Cardiac muscle cell (in vitro differentiated cells and primary cell): ENCODE measurements around the gene NAGK. TPM values are rescaled to one million over a fixed set of nuclear protein-coding genes. Genes with fewer than 3 reads are reported as not detected.
A peak's percentile ranks its signal among the peaks of the same experiment; 100 is the strongest.
"Not testable (repeated sequence)": the region's sequence is repeated elsewhere in the genome, so short reads cannot be mapped to it uniquely, and the experiment has no call there.

Source experiments
- DNase-seq, 2 donors: peaks; one replicate each; pipeline versions ENCODE4 v3.0.0 to v3.0.0-alpha.2; 2010 to 2017; ENCODE audit warnings: low read depth in 1 of 2, low spot score in 1 of 2
- H3K27ac ChIP-seq: fragments of 200-600 bp; sonication (generic); 2 replicates; pipeline ENCODE4 v1.5.1; 2016
- H3K27me3 ChIP-seq: fragments of 200-600 bp; sonication (generic); 2 replicates; pipeline ENCODE4 v1.6.0; 2016; ENCODE audit warnings: control low read depth
- H3K36me3 ChIP-seq: fragments of 200-600 bp; sonication (generic); 2 replicates; pipeline ENCODE4 v1.5.1; 2016; ENCODE audit warnings: control low read depth
- H3K4me1 ChIP-seq: fragments of 200-600 bp; sonication (generic); 2 replicates; pipeline ENCODE4 v1.8.1; 2017; ENCODE audit warnings: low read depth, mild to moderate bottlenecking, mixed run types
- H3K4me3 ChIP-seq: fragments of 200-600 bp; sonication (generic); 2 replicates; pipeline ENCODE4 v1.5.1; 2016; ENCODE audit warnings: mild to moderate bottlenecking
- H3K9me3 ChIP-seq: fragments of 200-600 bp; sonication (generic); 2 replicates; pipeline ENCODE4 v1.5.1; 2017; ENCODE audit warnings: low read depth, mild to moderate bottlenecking, control low read depth
- CTCF ChIP-seq: IDR thresholded peaks from 2 replicates; pipeline ENCODE4 v1.5.1; 2012; ENCODE audit warnings: low read depth, mild to moderate bottlenecking, low read length
- polyA plus RNA-seq: library from polyadenylated mRNA; unstranded; fragments of >200 nt; fragmentation: Nextera tagmentation; extraction: Ambion mirVana; gene quantifications from 2 replicates; pipeline ENCODE4 v1.2.1, GENCODE V29; 2016
- total RNA-seq: library from RNA; depleted of rRNA; stranded (reverse); fragments of >200 nt; gene quantifications from 2 replicates; pipeline ENCODE4 v1.2.3, GENCODE V29; 2016

Gene NAGK
- total RNA-seq (49.3 and 57.4 TPM in 2 replicates), polyA plus RNA-seq (75.9 and 129 TPM in 2 replicates)

GRCh38 chr2:71068218-71069035, at the start of gene NAGK:
Gene NAGK, plus strand, starts transcription at chr2:71068648. Its CDS starts 36 bp downstream, at chr2:71068684.
- peak within 1 kb of the TSS; percentile 69 for H3K4me3 ChIP-seq
- peak within 1 kb of the TSS; percentile 80 for H3K27ac ChIP-seq
- peaks cover 7% of the 10 kb centered on the region for H3K36me3 ChIP-seq
- peak; percentile 96 to 98 for DNase-seq
- H3K27me3 ChIP-seq, result no peaks in the 10 kb centered on the region
- H3K4me1 ChIP-seq, result peaks cover 5% of the 10 kb centered on the region
- no peak for TF ChIP-seq CTCF
- no peaks in the 10 kb centered on the region for H3K9me3 ChIP-seq

- H3K4me1 ChIP-seq, H3K9me3 ChIP-seq, DNase-seq, H3K27ac ChIP-seq, H3K36me3 ChIP-seq, H3K4me3 ChIP-seq, H3K27me3 ChIP-seq: not testable (repeated sequence)
Observed at GRCh38 chr2:71019989-71020388, 48.5 kb upstream of the NAGK start.

GRCh38 chr2:71021394-71021793, 47.1 kb upstream of the NAGK start:
- H3K27me3 ChIP-seq, result peaks cover 11% of the 10 kb centered on the region
- not testable (repeated sequence) for H3K4me1 ChIP-seq

GRCh38 chr2:71023553-71024243, 44.8 kb upstream of the NAGK start:
- not testable (repeated sequence) for H3K4me1 ChIP-seq, H3K36me3 ChIP-seq, H3K4me3 ChIP-seq, H3K27ac ChIP-seq, H3K9me3 ChIP-seq, DNase-seq
- peaks cover 15% of the 10 kb centered on the region for H3K27me3 ChIP-seq

More at GRCh38 chr2:71021394-71021793, 47.1 kb upstream of the NAGK start:
- not testable (repeated sequence) for H3K4me3 ChIP-seq, H3K36me3 ChIP-seq, H3K27ac ChIP-seq, DNase-seq, H3K9me3 ChIP-seq

GRCh38 chr2:71036296-71036695, 32.2 kb upstream of the NAGK start:
- not testable (repeated sequence) for H3K9me3 ChIP-seq, DNase-seq, H3K27me3 ChIP-seq, H3K36me3 ChIP-seq, H3K4me1 ChIP-seq, H3K4me3 ChIP-seq, H3K27ac ChIP-seq

GRCh38 chr2:71042287-71042686, 26.2 kb upstream of the NAGK start:
- Histone ChIP-seq H3K9me3 (no peaks in the 10 kb centered on the region), H3K36me3 (no peaks in the 10 kb centered on the region), H3K4me1 (no peaks in the 10 kb centered on the region), H3K27me3 (peaks cover 22% of the 10 kb centered on the region), H3K4me3 (no peak overlapping the region), H3K27ac (no peak overlapping the region)
- TF ChIP-seq CTCF, result no peak
- DNase-seq, result no peak

- no peak for TF ChIP-seq CTCF
- Histone ChIP-seq H3K27me3 (peaks cover 22% of the 10 kb centered on the region), H3K36me3 (no peaks in the 10 kb centered on the region), H3K4me3 (no peak overlapping the region), H3K27ac (no peak overlapping the region), H3K9me3 (no peaks in the 10 kb centered on the region), H3K4me1 (no peaks in the 10 kb centered on the region)
- no peak for DNase-seq
Observed at GRCh38 chr2:71043531-71044407, 24.7 kb upstream of the NAGK start.
